Fibroblast of lung (primary cell): ENCODE results near the gene FTO.

Experiments
- CTCF ChIP-seq, 2 donors: IDR thresholded peaks in 1 of 2; conservative IDR thresholded peaks in 1 of 2; 1 replicate in 1 of 2; 2 replicates in 1 of 2; pipeline ENCODE4 v1.5.1; 2011 to 2012; ENCODE audit warnings: low read length in 2 of 2, control low read depth in 1 of 2, inconsistent platforms in 1 of 2, low read depth in 1 of 2, mild to moderate bottlenecking in 1 of 2
- EZH2 ChIP-seq: IDR thresholded peaks from 2 replicates; pipeline ENCODE4 v1.5.1; 2012; ENCODE audit warnings: low read length, control low read depth, mild to moderate bottlenecking; ENCODE audit errors: missing control alignments

- no peak for TF ChIP-seq CTCF (conservative IDR thresholded peaks at IDR 0.05 in 1 of 2, IDR thresholded peaks at IDR 0.05 in 1 of 2; ENCODE audit: low read depth in 1 of 2, low read length in 2 of 2)
- no peak for TF ChIP-seq EZH2
Measured at GRCh38 chr16:53775821-53776431, 72.0 kb downstream of the FTO start.
